ENCODE data around the gene DNAH17. TPM values are rescaled to one million over a fixed set of nuclear protein-coding genes. Genes with fewer than 3 reads are reported as not detected.

Gene DNAH17
- total and polyA plus RNA-seq, 2 of the 13 experiments (the other 11 are each of a cell fraction or from before 2014, with no cell fraction given): 0.86 to 1.6 TPM

- peak; percentile 96 for TF ChIP-seq LCORL (IDR thresholded peaks at IDR 0.05)
- peak; percentile 99 for TF ChIP-seq LCORL (CRISPR knock-in tag; IDR thresholded peaks at IDR 0.05)
- TF ChIP-seq ZNF44 (CRISPR knock-in tag; IDR thresholded peaks at IDR 0.05): peak; percentile 77; the same call in 1 of the 2 replicates
- TF ChIP-seq SCMH1 (CRISPR knock-in tag; IDR thresholded peaks at IDR 0.05; ENCODE audit: borderline replicate concordance): no peak
- TF ChIP-seq GPN1 (CRISPR knock-in tag; IDR thresholded peaks at IDR 0.05; ENCODE audit: borderline replicate concordance): no peak
- TF ChIP-seq, protein P1, sequence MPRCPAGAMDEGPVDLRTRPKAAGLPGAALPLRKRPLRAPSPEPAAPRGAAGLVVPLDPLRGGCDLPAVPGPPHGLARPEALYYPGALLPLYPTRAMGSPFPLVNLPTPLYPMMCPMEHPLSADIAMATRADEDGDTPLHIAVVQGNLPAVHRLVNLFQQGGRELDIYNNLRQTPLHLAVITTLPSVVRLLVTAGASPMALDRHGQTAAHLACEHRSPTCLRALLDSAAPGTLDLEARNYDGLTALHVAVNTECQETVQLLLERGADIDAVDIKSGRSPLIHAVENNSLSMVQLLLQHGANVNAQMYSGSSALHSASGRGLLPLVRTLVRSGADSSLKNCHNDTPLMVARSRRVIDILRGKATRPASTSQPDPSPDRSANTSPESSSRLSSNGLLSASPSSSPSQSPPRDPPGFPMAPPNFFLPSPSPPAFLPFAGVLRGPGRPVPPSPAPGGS (CRISPR knock-in tag; IDR thresholded peaks at IDR 0.05): peak; percentile 86
- 0 out of 2 replicates have a peak, but pooled peaks have one; percentile 36 for TF ChIP-seq ONECUT2 (CRISPR knock-in tag; IDR thresholded peaks at IDR 0.05)
- no peak for TF ChIP-seq MBNL3 (CRISPR knock-in tag; conservative IDR thresholded peaks at IDR 0.05)
- TF ChIP-seq ZKSCAN5 (CRISPR knock-in tag; IDR thresholded peaks at IDR 0.05): no peak
- TF ChIP-seq PHF21A (CRISPR knock-in tag; IDR thresholded peaks at IDR 0.05): peak; percentile 99
- TF ChIP-seq SATB2 (CRISPR knock-in tag; IDR thresholded peaks at IDR 0.05): no peak
- no peak for TF ChIP-seq PCBP2 (optimal IDR thresholded peaks at IDR 0.05; ENCODE audit: low read depth, low read length, poor library complexity, severe bottlenecking)
- peak; percentile 97 for TF ChIP-seq TBX2 (CRISPR knock-in tag; IDR thresholded peaks at IDR 0.05; ENCODE audit: borderline replicate concordance)
- TF ChIP-seq SP5 (CRISPR knock-in tag; IDR thresholded peaks at IDR 0.05; ENCODE audit: borderline replicate concordance, low read depth): peak; percentile 53; the same call in 1 of the 2 replicates
- peak; percentile 26; the same call in 1 of the 2 replicates for TF ChIP-seq ZNF367 (CRISPR knock-in tag; IDR thresholded peaks at IDR 0.05; ENCODE audit: borderline replicate concordance)
- no peak for TF ChIP-seq ZNF234 (CRISPR knock-in tag; conservative IDR thresholded peaks at IDR 0.05)
- TF ChIP-seq SRF (IDR thresholded peaks at IDR 0.05; ENCODE audit: low read depth, low read length): peak; percentile 64
- peak; percentile 41; the same call in 1 of the 2 replicates for TF ChIP-seq ZNF143 (CRISPR knock-in tag; IDR thresholded peaks at IDR 0.05)
- TF ChIP-seq ISL2 (CRISPR knock-in tag; IDR thresholded peaks at IDR 0.05): peak; percentile 94
- TF ChIP-seq SOX13 (IDR thresholded peaks at IDR 0.05): peak; percentile 57; the same call in 1 of the 2 replicates
- peak in 1 of 2 experiments; percentile 90; a peak in 2 of 4 replicates for TF ChIP-seq SOX13 (CRISPR knock-in tag; conservative IDR thresholded peaks at IDR 0.05 in 1 of 2, IDR thresholded peaks at IDR 0.05 in 1 of 2)
- peak; percentile 58; the same call in 1 of the 2 replicates for TF ChIP-seq NR2F2 (IDR thresholded peaks at IDR 0.05; ENCODE audit: borderline replicate concordance, low read depth)
- 0 out of 2 replicates have a peak, but pooled peaks have one; percentile 53 for TF ChIP-seq ZNF224 (CRISPR knock-in tag; IDR thresholded peaks at IDR 0.05)
- TF ChIP-seq CREB3 (CRISPR knock-in tag; IDR thresholded peaks at IDR 0.05): no peak; the same call in 1 of the 2 replicates
- TF ChIP-seq ZBTB49 (CRISPR knock-in tag; IDR thresholded peaks at IDR 0.05; ENCODE audit: borderline replicate concordance): no peak
Observed at GRCh38 chr17:78601577-78602190, 24.5 kb upstream of the DNAH17 start (continued).

Measured in HepG2 (cell line).